ENCODE data around the gene NT5E. TPM values are rescaled to one million over a fixed set of nuclear protein-coding genes. Genes with fewer than 3 reads are reported as not detected.

NT5E gene
- total RNA-seq, 2 experiments from 2014 or later, result not detected

DNA sequence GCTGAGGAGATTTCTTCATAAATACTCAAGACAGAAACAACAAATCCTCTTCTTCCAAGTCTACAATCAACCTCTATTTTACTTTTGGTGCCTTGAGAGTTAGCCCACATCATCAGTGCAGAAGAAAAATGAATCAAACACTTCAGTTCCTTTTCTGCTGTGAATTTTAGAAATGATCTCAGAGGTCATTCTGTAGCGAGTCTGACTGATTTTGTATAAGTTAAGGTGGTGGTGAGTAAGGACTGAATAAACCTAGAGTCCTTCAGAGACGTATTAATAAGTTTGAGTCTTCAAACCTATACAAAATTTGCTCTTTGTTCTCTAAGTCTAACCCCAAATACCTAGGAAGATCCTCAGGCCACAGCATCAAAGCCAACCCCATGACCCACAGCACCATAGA, 33.1 kb upstream of the NT5E start:
- Histone ChIP-seq H3K9me2 (ENCODE audit: insufficient read depth, low read length) (0 out of 2 replicates have a peak, but pooled peaks cover 3% of the 10 kb centered on the region), H3K4me3 (ENCODE audit: low read depth, low read length, poor library complexity, severe bottlenecking) (no peak overlapping the region), H3K9me3 (ENCODE audit: low read length) (no peaks in the 10 kb centered on the region), H3K4me1 (ENCODE audit: insufficient read depth, low read length, poor library complexity, severe bottlenecking) (no peaks in the 10 kb centered on the region), H4K20me1 (ENCODE audit: insufficient read depth, low read length) (no peaks in the 10 kb centered on the region), H3K36me3 (ENCODE audit: insufficient read depth, low read length) (no peaks in the 10 kb centered on the region), H3K27ac (ENCODE audit: low read depth, low read length, poor library complexity, severe bottlenecking) (no peak overlapping the region), H3K4me2 (ENCODE audit: low read length) (no peak overlapping the region), H3K79me2 (ENCODE audit: insufficient read depth, low read depth, low read length) (no peaks in the 10 kb centered on the region), H2AFZ (ENCODE audit: low read length) (no peak overlapping the region)
- ChIA-PET POLR2A (no interaction called here), CTCF (ENCODE audit: unreplicated experiment) (no interaction called here)
- DNase-seq (ENCODE audit: low spot score), result no peak
- no TSS peak for BruUV-seq (replicated peaks)
- intact Hi-C loops (cut with micrococcal nuclease; ENCODE audit: unreplicated experiment), result no loop called here
- TF ChIP-seq, protein P1, sequence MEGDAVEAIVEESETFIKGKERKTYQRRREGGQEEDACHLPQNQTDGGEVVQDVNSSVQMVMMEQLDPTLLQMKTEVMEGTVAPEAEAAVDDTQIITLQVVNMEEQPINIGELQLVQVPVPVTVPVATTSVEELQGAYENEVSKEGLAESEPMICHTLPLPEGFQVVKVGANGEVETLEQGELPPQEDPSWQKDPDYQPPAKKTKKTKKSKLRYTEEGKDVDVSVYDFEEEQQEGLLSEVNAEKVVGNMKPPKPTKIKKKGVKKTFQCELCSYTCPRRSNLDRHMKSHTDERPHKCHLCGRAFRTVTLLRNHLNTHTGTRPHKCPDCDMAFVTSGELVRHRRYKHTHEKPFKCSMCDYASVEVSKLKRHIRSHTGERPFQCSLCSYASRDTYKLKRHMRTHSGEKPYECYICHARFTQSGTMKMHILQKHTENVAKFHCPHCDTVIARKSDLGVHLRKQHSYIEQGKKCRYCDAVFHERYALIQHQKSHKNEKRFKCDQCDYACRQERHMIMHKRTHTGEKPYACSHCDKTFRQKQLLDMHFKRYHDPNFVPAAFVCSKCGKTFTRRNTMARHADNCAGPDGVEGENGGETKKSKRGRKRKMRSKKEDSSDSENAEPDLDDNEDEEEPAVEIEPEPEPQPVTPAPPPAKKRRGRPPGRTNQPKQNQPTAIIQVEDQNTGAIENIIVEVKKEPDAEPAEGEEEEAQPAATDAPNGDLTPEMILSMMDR (conservative IDR thresholded peaks at IDR 0.05; ENCODE audit: low read length), result no peak
- no peak for TF ChIP-seq EZH2phosphoT487 (IDR thresholded peaks at IDR 0.05; ENCODE audit: borderline replicate concordance, low read depth, low read length)

DNA sequence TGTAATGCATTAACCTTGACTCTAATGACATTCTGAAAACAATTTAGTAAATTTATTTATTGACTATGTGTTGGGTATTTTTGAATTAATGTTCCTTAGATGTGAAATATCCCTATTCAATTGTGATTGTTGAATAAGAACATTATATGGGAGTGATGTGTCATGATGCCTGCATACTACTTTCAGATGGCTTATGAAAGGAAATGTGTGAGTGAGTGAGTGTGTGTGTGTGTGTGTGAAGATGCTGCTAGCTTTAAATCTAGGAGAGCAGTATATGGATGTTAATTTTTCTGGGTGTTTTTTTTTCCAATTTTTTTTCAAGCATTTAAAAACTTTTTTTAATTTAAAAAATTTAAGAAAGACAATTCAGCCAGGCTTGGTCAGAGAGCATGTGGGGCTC, 32.5 kb upstream of the NT5E start:
- H4K20me1 ChIP-seq (ENCODE audit: insufficient read depth, low read length), result no peaks in the 10 kb centered on the region
- POLR2A ChIA-PET, result no interaction called here
- H3K4me1 ChIP-seq (ENCODE audit: insufficient read depth, low read length, poor library complexity, severe bottlenecking), result no peaks in the 10 kb centered on the region
- intact Hi-C loops (cut with micrococcal nuclease; ENCODE audit: unreplicated experiment), result no loop called here
- DNase-seq (ENCODE audit: low spot score), result no peak
- H3K9me2 ChIP-seq (ENCODE audit: insufficient read depth, low read length), result 0 out of 2 replicates have a peak, but pooled peaks cover 3% of the 10 kb centered on the region
- no peaks in the 10 kb centered on the region for H3K36me3 ChIP-seq (ENCODE audit: insufficient read depth, low read length)
- no peak overlapping the region for H3K4me3 ChIP-seq (ENCODE audit: low read depth, low read length, poor library complexity, severe bottlenecking)
- no peak overlapping the region for H3K27ac ChIP-seq (ENCODE audit: low read depth, low read length, poor library complexity, severe bottlenecking)
- no peaks in the 10 kb centered on the region for H3K9me3 ChIP-seq (ENCODE audit: low read length)
- TF ChIP-seq, protein P1 (conservative IDR thresholded peaks at IDR 0.05; ENCODE audit: low read length), result no peak
- no peak for TF ChIP-seq EZH2phosphoT487 (IDR thresholded peaks at IDR 0.05; ENCODE audit: borderline replicate concordance, low read depth, low read length)
- CTCF ChIA-PET (ENCODE audit: unreplicated experiment), result no interaction called here
- H3K4me2 ChIP-seq (ENCODE audit: low read length), result no peak overlapping the region
- H2AFZ ChIP-seq (ENCODE audit: low read length), result no peak overlapping the region
- no TSS peak for BruUV-seq (replicated peaks)
- H3K79me2 ChIP-seq (ENCODE audit: insufficient read depth, low read depth, low read length), result no peaks in the 10 kb centered on the region

DNA sequence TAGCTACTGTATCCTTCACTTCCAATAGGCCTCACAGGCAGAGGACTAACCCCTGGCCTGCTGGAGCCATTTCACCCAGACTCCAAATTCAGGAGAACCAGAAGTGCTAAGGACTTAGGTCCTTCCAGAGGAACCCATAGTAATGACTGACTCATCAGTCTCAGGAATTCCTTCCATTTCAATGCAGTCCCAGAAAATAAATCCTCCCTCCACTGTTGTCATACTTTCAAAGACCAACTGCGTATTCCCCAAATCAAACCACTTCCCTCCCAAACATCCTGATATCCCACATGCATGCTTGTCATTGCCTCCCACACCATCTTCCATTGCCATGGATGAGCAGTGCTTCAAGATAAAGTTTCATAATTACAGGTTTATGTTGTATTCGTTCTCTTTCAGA, 31.8 kb upstream of the NT5E start:
- CTCF ChIA-PET (ENCODE audit: unreplicated experiment), result no interaction called here
- H3K9me2 ChIP-seq (ENCODE audit: insufficient read depth, low read length), result no peaks in the 10 kb centered on the region
- no peak overlapping the region for H2AFZ ChIP-seq (ENCODE audit: low read length)
- no peaks in the 10 kb centered on the region for H3K36me3 ChIP-seq (ENCODE audit: insufficient read depth, low read length)
- TF ChIP-seq EZH2phosphoT487 (IDR thresholded peaks at IDR 0.05; ENCODE audit: borderline replicate concordance, low read depth, low read length), result no peak
- TF ChIP-seq, protein P1 (conservative IDR thresholded peaks at IDR 0.05; ENCODE audit: low read length), result no peak
- no peak overlapping the region for H3K4me3 ChIP-seq (ENCODE audit: low read depth, low read length, poor library complexity, severe bottlenecking)
- no peaks in the 10 kb centered on the region for H3K9me3 ChIP-seq (ENCODE audit: low read length)
- no peak for DNase-seq (ENCODE audit: low spot score)
- H3K4me2 ChIP-seq (ENCODE audit: low read length), result no peak overlapping the region
- no peaks in the 10 kb centered on the region for H3K79me2 ChIP-seq (ENCODE audit: insufficient read depth, low read depth, low read length)
- POLR2A ChIA-PET, result no interaction called here
- H4K20me1 ChIP-seq (ENCODE audit: insufficient read depth, low read length), result no peaks in the 10 kb centered on the region
- no TSS peak for BruUV-seq (replicated peaks)
- H3K4me1 ChIP-seq (ENCODE audit: insufficient read depth, low read length, poor library complexity, severe bottlenecking), result no peaks in the 10 kb centered on the region
- no peak overlapping the region for H3K27ac ChIP-seq (ENCODE audit: low read depth, low read length, poor library complexity, severe bottlenecking)
- intact Hi-C loops (cut with micrococcal nuclease; ENCODE audit: unreplicated experiment), result no loop called here
